ENCODE results near the gene SMS. TPM values are rescaled to one million over a fixed set of nuclear protein-coding genes. Genes with fewer than 3 reads are reported as not detected.

The SMS gene
- total RNA-seq (2021) = 186 and 218 TPM in 2 replicates
- percentile 97 among the genes with signal in this experiment for Bru-seq, nascent RNA
- BruChase-seq, experiment 1, labeled RNA remaining after a 2-hour chase = percentile 96 among the genes with signal in this experiment
- percentile 93 among the genes with signal in this experiment for BruChase-seq, experiment 2, labeled RNA remaining after a 6-hour chase
- long read RNA-seq, transcript SMS-201 (9 exons, 1,174 nt) = minor isoform, 7 of 547 reads
- long read RNA-seq, transcript SMS-202 (11 exons, 1,837 nt) = major isoform, 493 of 547 reads
- long read RNA-seq, partial matches to known transcripts = 19 of 547 reads
- long read RNA-seq, other reads (novel, unspliced or antisense) = 28 of 547 reads

DNA sequence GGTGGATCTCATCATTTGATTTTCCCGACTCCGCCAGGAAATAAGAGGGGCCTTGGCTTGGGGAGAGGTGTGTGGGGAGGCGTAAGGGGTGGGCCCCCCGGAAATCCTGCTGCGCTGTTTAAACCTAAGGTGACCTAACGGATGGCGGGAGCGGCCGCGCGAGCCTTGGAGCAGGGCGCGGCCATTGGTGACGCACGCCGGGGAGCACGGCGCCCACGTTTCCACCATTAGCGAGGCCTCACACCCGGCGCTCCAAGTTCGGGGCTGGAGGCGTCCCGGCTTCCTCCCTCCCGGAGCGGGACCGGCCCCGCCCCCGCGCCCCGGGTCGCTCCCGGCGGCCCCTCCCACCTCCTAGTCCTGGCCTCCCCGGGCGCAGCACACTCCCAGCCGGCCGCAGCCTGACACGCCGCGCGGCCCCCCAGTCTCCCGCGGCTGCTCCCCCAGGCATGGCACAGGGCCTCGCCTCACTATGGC lies at the start of gene SMS:
TSS of gene SMS (plus strand) at position 354 of the 474 bp plus-strand sequence. CDS start at position 470, 116 bp downstream.
- intact Hi-C loops (cut with micrococcal nuclease; ENCODE audit: unreplicated experiment) = loop anchor here (1.0 to 10.0 kb wide), 2 partner anchors 13 to 96 kb away; no protein-coding TSS in a partner anchor
- Histone ChIP-seq H3K9me3 (ENCODE audit: insufficient read depth, low read depth) (no peaks in the 10 kb centered on the region), H3F3A (ENCODE audit: insufficient read depth, low read depth) (no peaks in the 10 kb centered on the region; the same call in 1 of the 2 replicates), H3K27me3 (ENCODE audit: insufficient read depth, low read depth) (no peaks in the 10 kb centered on the region), H3K36me3 (ENCODE audit: low read depth) (no peaks in the 10 kb centered on the region), H2AFZ (peak within 1 kb of the TSS; percentile 80), H3K9me2 (ENCODE audit: insufficient read depth) (no peaks in the 10 kb centered on the region), H3K4me2 (peak within 1 kb of the TSS; percentile 90), H3K27ac (no peak within 1 kb of the TSS; the same call in 1 of the 2 replicates), H3K4me1 (replicated peaks; ENCODE audit: insufficient read depth) (peaks cover 19% of the 10 kb centered on the region), H4K20me1 (ENCODE audit: insufficient read depth) (no peaks in the 10 kb centered on the region; the same call in 1 of the 2 replicates), H3K4me3 (peak within 1 kb of the TSS; percentile 78), H3K79me2 (ENCODE audit: low read depth) (peaks cover 43% of the 10 kb centered on the region)
- TF ChIP-seq EZH2 (IDR thresholded peaks at IDR 0.05; ENCODE audit: low read depth) = no peak
- TF ChIP-seq, protein P1, sequence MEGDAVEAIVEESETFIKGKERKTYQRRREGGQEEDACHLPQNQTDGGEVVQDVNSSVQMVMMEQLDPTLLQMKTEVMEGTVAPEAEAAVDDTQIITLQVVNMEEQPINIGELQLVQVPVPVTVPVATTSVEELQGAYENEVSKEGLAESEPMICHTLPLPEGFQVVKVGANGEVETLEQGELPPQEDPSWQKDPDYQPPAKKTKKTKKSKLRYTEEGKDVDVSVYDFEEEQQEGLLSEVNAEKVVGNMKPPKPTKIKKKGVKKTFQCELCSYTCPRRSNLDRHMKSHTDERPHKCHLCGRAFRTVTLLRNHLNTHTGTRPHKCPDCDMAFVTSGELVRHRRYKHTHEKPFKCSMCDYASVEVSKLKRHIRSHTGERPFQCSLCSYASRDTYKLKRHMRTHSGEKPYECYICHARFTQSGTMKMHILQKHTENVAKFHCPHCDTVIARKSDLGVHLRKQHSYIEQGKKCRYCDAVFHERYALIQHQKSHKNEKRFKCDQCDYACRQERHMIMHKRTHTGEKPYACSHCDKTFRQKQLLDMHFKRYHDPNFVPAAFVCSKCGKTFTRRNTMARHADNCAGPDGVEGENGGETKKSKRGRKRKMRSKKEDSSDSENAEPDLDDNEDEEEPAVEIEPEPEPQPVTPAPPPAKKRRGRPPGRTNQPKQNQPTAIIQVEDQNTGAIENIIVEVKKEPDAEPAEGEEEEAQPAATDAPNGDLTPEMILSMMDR (conservative IDR thresholded peaks at IDR 0.05) = no peak
- ChIA-PET POLR2A (ENCODE audit: unreplicated experiment) (no interaction called here), CTCF (no interaction called here)
- DNase-seq = peak; percentile 59 to 79
- BruUV-seq (replicated peaks) = no TSS peak

DNA sequence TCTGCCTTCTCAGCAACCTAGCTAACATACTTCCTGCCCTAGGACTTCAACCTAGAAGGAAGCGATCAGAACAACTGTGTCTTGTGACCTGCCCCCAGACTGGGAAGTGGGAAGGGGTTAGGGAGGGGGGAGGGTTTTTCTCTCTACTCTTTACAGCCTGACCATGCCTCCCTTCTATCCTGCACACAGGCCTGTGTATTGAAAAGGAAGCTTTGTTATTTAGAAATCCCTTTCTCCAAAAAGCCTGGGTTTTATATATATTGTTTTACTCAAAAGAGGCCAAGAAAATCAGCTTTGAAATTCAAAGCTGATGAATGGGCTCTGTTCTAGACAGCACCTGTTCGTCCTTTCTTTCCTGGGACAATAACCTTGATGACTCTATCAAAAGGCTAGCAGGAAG lies 35.2 kb upstream of the SMS start:
- H4K20me1 ChIP-seq (ENCODE audit: insufficient read depth) = no peaks in the 10 kb centered on the region
- no peaks in the 10 kb centered on the region for H3K4me1 ChIP-seq (replicated peaks; ENCODE audit: insufficient read depth)
- ChIA-PET CTCF (no interaction called here), POLR2A (ENCODE audit: unreplicated experiment) (interaction anchor here (0.5 kb wide), 1 partner anchor 26 kb away, joined by 7 read pairs; no protein-coding TSS in a partner anchor)
- no peaks in the 10 kb centered on the region for H3K79me2 ChIP-seq (ENCODE audit: low read depth)
- intact Hi-C loops (cut with micrococcal nuclease; ENCODE audit: unreplicated experiment) = no loop called here
- no peak overlapping the region for H3K27ac ChIP-seq
- no peaks in the 10 kb centered on the region for H3K9me2 ChIP-seq (ENCODE audit: insufficient read depth)
- H3F3A ChIP-seq (ENCODE audit: insufficient read depth, low read depth) = no peaks in the 10 kb centered on the region
- H3K36me3 ChIP-seq (ENCODE audit: low read depth) = no peaks in the 10 kb centered on the region
- no peak overlapping the region for H3K4me2 ChIP-seq
- H3K9me3 ChIP-seq (ENCODE audit: insufficient read depth, low read depth) = no peaks in the 10 kb centered on the region
- BruUV-seq (replicated peaks) = no TSS peak
- no peak overlapping the region for H2AFZ ChIP-seq
- no peak for DNase-seq
- H3K4me3 ChIP-seq = no peak overlapping the region
- TF ChIP-seq, protein P1 (conservative IDR thresholded peaks at IDR 0.05) = no peak
- no peak for TF ChIP-seq EZH2 (IDR thresholded peaks at IDR 0.05; ENCODE audit: low read depth)
- H3K27me3 ChIP-seq (ENCODE audit: insufficient read depth, low read depth) = no peaks in the 10 kb centered on the region

DNA sequence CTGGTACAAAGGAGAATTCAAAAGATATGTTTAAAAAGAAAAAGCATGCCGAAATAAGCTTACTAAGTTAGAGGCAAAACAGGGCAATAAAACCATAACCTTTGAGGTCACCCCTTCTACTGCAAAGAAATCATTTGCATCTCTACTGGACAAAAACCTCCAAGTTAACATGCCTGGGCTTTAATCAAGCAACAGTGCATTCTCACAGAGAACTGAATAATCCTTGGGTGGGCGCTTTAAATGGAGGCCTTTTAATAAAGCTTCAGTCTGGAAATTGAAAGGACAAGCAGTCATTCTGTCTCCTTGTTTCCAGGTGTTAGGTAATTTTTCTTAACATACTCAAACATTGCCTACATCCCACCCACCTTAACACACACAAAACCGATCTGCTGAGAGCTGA lies 34.6 kb upstream of the SMS start:
- Histone ChIP-seq H3K4me2 (no peak overlapping the region), H3K4me3 (no peak overlapping the region), H3K9me2 (ENCODE audit: insufficient read depth) (no peaks in the 10 kb centered on the region), H3K27me3 (ENCODE audit: insufficient read depth, low read depth) (no peaks in the 10 kb centered on the region), H3K79me2 (ENCODE audit: low read depth) (no peaks in the 10 kb centered on the region), H3K36me3 (ENCODE audit: low read depth) (no peaks in the 10 kb centered on the region), H2AFZ (no peak overlapping the region), H4K20me1 (ENCODE audit: insufficient read depth) (no peaks in the 10 kb centered on the region), H3F3A (ENCODE audit: insufficient read depth, low read depth) (no peaks in the 10 kb centered on the region), H3K9me3 (ENCODE audit: insufficient read depth, low read depth) (no peaks in the 10 kb centered on the region), H3K4me1 (replicated peaks; ENCODE audit: insufficient read depth) (no peaks in the 10 kb centered on the region), H3K27ac (no peak overlapping the region)
- DNase-seq = no peak
- ChIA-PET CTCF (no interaction called here), POLR2A (ENCODE audit: unreplicated experiment) (interaction anchor here (0.5 kb wide), 1 partner anchor 26 kb away, joined by 7 read pairs; no protein-coding TSS in a partner anchor)
- TF ChIP-seq, protein P1 (conservative IDR thresholded peaks at IDR 0.05) = no peak
- TF ChIP-seq EZH2 (IDR thresholded peaks at IDR 0.05; ENCODE audit: low read depth) = no peak
- BruUV-seq (replicated peaks) = no TSS peak
- intact Hi-C loops (cut with micrococcal nuclease; ENCODE audit: unreplicated experiment) = no loop called here
